Measurements from ENCODE around the gene ADAMTS2. TPM values are rescaled to one million over a fixed set of nuclear protein-coding genes. Genes with fewer than 3 reads are reported as not detected.

ADAMTS2 gene
- total and polyA plus RNA-seq, 2 of the 8 experiments (the other 6 are each of a cell fraction or from before 2014, with no cell fraction given) = 6.6 to 7.3 TPM

GRCh38 chr5:179387151-179388110 lies 42.2 kb upstream of the ADAMTS2 start (continued):
- no peak for TF ChIP-seq CHD7 (IDR thresholded peaks at IDR 0.05; ENCODE audit: insufficient replicate concordance, low read length)
- TF ChIP-seq CHD1 (IDR thresholded peaks at IDR 0.05; ENCODE audit: low read depth, low read length) = no peak
- no peak for TF ChIP-seq POLR2AphosphoS5 (IDR thresholded peaks at IDR 0.05; ENCODE audit: low read depth, low read length)
- TF ChIP-seq YY1 (IDR thresholded peaks at IDR 0.05; ENCODE audit: low read depth, low read length) = no peak
- no peak for TF ChIP-seq EZH2 (IDR thresholded peaks at IDR 0.05; ENCODE audit: low read depth, low read length, severe bottlenecking)
- TF ChIP-seq BRCA1 (IDR thresholded peaks at IDR 0.05; ENCODE audit: low read depth, low read length) = no peak
- no peak for TF ChIP-seq BACH1 (IDR thresholded peaks at IDR 0.05; ENCODE audit: low read length)
- TF ChIP-seq SRF (IDR thresholded peaks at IDR 0.05; ENCODE audit: low read depth, low read length) = no peak
